Mesenteric fat pad (tissue), 1 donor: ENCODE measurements around the gene CDH19. TPM values are rescaled to one million over a fixed set of nuclear protein-coding genes. Genes with fewer than 3 reads are reported as not detected.

Experiments used
- DNase-seq: peaks from one replicate; pipeline ENCODE4 v3.0.0-alpha.2; 2020; ENCODE audit warnings: low spot score
- long read RNA-seq: library from polyadenylated mRNA; unstranded; transcript quantifications from one replicate; pipeline ENCODE4 v2.0.0, GENCODE V29; 2020
- total RNA-seq: library from RNA; stranded (reverse); fragmentation: NEBNext Ultra II Directional; extraction: Animal tissue kit (Norgen Biotek cat#: 25700); gene quantifications from one replicate; pipeline ENCODE4 v1.2.1, GENCODE V29; 2021
- donor health status: DM: yes; HTN: yes; CAD: no.

The CDH19 gene
- total RNA-seq = 0.35 TPM
- long read RNA-seq = 0 reads

DNA sequence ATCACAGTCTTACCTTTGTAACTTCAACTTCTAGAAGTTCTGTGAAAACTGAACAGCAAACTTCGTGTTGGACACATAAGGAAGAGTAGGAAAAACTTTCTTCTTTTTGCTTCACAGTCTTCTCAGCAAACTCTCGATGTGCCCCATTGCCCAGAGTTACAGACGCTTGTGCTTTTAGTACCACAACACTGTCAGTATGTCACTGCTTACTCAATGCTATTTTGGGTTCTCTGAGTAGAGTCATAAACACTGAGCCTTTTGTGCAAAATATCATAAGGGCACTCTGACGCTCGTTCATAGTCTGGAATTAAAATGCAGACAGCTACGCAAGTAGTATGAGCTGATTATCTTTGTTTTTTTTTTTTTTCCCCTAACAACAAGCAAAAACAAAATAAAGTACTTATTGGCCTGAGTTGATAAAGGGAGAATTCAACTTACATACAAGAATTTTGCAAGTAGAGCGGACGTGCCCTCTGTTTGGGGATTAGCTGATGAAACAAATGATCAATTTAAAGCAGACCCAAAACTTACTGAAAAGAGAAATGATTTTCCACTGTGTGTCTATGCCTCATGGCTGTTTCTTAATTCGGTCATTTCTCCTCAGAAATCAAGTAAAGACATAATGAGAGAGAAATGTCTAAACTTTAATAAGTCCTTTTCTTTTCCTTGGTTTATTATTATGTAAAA is at the start of gene CDH19:
Gene CDH19, minus strand, starts transcription at position 150 of the 687 bp plus-strand sequence. CDS start 31,886 bp downstream, outside the sequence.
- DNase-seq = no peak

- no peak for DNase-seq
Measured at GRCh38 chr18:66647671-66648070, 43.8 kb upstream of the CDH19 start.

GRCh38 chr18:66646609-66647008 is 42.7 kb upstream of the CDH19 start:
- DNase-seq = no peak

GRCh38 chr18:66645983-66646382 is 42.1 kb upstream of the CDH19 start:
- DNase-seq = no peak

GRCh38 chr18:66641056-66641455 is 37.2 kb upstream of the CDH19 start:
- DNase-seq = no peak

GRCh38 chr18:66640431-66640830 is 36.5 kb upstream of the CDH19 start:
- no peak for DNase-seq

GRCh38 chr18:66638856-66639629 is 35.2 kb upstream of the CDH19 start:
- no peak for DNase-seq

- DNase-seq = no peak
Measured at GRCh38 chr18:66635342-66635741, 31.5 kb upstream of the CDH19 start.

- no peak for DNase-seq
Measured at GRCh38 chr18:66632756-66633155, 28.9 kb upstream of the CDH19 start.

GRCh38 chr18:66630831-66631230 is 26.9 kb upstream of the CDH19 start:
- DNase-seq = no peak

DNA sequence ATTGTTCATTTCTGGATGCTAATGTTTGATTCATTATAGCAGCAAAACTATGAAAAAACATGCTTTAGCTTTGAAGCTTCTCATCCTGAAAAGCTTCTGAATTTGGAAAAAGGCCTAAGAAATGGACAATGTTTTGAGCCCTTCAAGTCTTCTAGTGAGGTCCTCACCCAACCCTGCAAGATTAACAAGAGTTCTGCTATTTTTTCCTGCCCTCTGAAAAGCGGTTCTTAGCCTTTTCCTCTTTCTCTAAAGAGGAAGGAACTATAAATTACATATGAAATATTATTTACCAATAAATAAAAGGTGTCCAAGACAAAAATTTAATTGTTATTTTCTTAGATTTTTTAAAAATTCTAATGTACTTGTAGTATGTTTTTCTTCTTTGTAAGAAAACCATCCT is 19.9 kb upstream of the CDH19 start:
- no peak for DNase-seq

DNA sequence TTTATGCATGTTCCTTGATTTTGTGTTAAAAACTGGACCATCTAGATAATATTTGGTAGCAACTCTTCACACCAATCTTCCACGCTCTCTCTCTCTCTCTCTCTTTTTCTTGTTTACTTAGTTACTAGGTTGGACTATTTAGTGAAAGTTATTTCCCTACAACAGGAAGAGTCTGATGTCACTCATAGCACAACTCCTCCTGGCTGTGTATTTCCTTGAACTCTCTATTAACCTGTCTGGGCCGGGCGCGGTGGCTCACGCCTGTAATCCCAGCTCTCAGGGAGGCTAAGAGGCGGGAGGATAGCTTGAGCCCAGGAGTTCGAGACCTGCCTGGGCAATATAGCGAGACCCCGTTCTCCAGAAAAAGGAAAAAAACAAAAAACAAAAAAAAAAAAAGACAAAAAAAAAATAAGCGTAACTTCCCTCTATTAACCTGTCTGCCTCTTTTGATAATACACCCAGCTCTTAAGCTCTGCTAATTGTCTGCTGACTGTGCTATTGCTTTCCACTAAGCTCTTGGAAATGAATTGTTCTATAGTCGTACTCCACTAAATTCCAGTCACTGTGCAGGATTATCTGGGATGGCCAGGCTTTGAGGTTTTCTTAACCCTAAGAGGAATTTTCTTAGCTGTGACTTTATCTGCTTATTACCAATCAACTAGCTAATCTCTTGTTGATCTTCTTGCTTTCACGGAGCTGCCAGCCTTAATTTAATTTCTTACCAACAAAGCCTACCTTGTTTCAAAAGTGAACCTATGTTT is 18.1 kb upstream of the CDH19 start:
- no peak for DNase-seq

- DNase-seq = no peak
Measured at GRCh38 chr18:66616523-66616983, 12.7 kb upstream of the CDH19 start.

- no peak for DNase-seq
Measured at GRCh38 chr18:66615176-66615575, 11.3 kb upstream of the CDH19 start.

DNA sequence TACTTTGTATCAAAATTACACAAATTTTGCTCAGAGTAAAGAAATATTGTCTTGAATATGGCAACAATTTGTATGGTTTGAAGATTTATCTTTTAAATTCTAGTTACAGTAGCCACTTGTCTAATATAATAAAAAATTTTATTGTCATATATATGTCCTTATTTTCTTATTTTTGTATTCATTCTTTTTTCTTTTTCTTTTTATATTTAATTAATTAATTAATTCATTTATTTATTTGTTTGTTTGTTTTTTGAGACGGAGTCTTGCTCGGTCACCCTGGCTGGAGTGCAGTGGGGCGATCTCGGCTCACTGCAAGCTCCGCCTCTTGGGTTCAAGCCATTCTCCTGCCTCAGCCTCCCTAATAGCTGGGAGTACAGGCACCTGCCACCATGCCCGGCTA is 3.7 kb upstream of the CDH19 start:
- DNase-seq = no peak

DNA sequence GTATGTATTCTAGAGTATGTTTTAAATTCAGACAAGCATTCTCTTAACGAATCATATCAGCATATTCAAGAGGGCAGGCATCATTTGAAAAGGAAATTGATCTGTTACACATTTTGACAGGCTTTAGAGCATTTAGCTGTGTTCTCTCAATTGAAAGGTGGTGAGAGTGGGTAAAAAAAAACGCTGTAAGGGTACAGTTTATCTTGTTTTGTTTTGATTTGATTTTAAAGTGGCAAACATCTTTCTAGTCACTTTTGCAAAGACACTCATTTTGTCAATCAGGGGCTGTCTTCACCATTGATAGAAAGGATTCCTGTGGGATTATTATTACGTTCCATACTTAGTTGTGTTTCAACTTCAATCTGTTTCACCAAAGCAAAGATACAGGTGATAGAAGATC is 2.2 kb downstream of the CDH19 start:
- no peak for DNase-seq

DNA sequence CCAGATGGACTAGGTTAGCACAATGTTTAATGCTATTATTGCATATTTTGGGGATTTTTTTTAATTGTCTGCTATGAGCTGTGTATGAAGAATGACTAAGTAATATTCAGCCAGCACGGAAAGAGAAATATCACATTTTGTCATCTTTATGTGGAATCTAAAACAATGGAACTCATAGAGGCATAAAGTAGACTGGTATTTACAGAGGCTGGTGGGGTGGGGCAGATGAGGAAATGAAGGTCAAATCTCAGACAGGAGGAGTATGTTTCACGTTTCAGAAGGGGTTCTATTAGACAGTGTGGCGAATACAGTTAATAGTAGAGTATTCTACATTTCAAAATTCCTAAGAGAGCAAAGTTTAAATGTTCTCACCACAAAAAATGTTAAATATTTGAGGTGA is 4.7 kb downstream of the CDH19 start:
- DNase-seq = no peak

DNA sequence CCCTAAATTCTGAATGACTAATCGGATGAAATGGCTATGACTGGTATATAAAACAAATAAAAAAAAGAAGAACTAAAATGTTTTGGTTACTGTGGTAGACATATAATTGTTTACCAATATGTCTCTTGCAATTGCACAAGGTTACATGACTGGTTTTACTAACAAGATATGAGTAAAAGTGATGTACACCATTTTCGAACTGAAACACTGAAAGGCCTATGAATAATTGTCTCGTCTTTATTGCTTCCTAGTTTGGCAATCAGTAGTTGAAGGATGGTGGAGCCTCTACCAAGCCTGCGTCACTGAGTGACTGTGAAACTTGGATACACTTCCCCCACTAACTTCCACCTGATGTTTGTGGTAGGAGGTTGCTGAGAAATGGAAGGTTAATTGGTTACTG is 16.5 kb downstream of the CDH19 start:
- DNase-seq = no peak

GRCh38 chr18:66582211-66582610 is 21.7 kb downstream of the CDH19 start:
- no peak for DNase-seq

- no peak for DNase-seq
Measured at GRCh38 chr18:66575263-66575662, 28.6 kb downstream of the CDH19 start.

- DNase-seq = no peak
Measured at GRCh38 chr18:66571845-66572244, 32.0 kb downstream of the CDH19 start.

DNA sequence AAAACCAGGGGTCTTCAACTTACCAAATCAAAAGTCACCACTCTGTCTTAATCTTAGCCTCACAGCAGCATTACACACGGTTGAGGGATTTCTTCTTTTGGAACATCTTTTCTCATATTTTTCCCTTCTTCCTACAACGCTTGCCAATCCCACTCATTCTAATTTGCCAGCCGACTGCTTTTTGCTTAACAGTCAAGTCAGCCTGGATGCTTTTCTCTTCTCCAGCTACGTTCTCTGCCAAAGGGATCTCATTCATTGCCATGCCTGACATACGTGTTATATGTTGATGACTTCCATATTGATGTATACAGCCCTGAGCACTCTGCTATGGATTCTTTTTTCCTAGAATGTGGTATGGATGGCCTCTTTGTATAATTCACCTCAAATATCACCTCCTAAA is 37.3 kb downstream of the CDH19 start:
- DNase-seq = no peak
